MM.1S (cell line): ENCODE results near the gene TJP1.
"Not testable (repeated sequence)": the region's sequence is repeated elsewhere in the genome, so short reads cannot be mapped to it uniquely, and the experiment has no call there.

Experiments used
- DNase-seq: peaks from one replicate; pipeline ENCODE4 v3.0.0-alpha.2; 2015
- H2AFZ ChIP-seq: fragments of 300-600 bp; sonication (generic); 2 replicates; pipeline ENCODE4 v1.6.0; 2016; ENCODE audit warnings: antibody characterized with exemption, low read length
- H3F3A ChIP-seq: fragments of 300-600 bp; sonication (generic); 2 replicates; pipeline ENCODE4 v1.6.1; 2016; ENCODE audit warnings: mild to moderate bottlenecking, antibody characterized with exemption, low read length, moderate library complexity, mixed read lengths; ENCODE audit not compliant: insufficient read depth
- H3K27ac ChIP-seq: fragments of 300-600 bp; sonication (generic); 2 replicates; pipeline ENCODE4 v1.5.1; 2016; ENCODE audit warnings: mild to moderate bottlenecking, low read length
- H3K27me3 ChIP-seq: fragments of 300-600 bp; sonication (generic); replicated peaks from 2 replicates; pipeline ENCODE4 v1.6.0; 2016; ENCODE audit warnings: low read length; ENCODE audit not compliant: insufficient read depth
- H3K36me3 ChIP-seq: fragments of 300-600 bp; sonication (generic); replicated peaks from 2 replicates; pipeline ENCODE4 v1.6.1; 2016; ENCODE audit warnings: mild to moderate bottlenecking, low read length, mixed read lengths; ENCODE audit not compliant: insufficient read depth
- H3K4me1 ChIP-seq: fragments of 300-600 bp; sonication (generic); 2 replicates; pipeline ENCODE4 v1.6.1; 2016; ENCODE audit warnings: low read length, mixed read lengths
- H3K4me2 ChIP-seq: fragments of 300-600 bp; sonication (generic); 2 replicates; pipeline ENCODE4 v1.6.0; 2016; ENCODE audit warnings: low read depth, low read length
- H3K4me3 ChIP-seq: fragments of 300-600 bp; sonication (generic); 2 replicates; pipeline ENCODE4 v1.5.1; 2016; ENCODE audit warnings: low read length, mixed read lengths
- H3K79me2 ChIP-seq: fragments of 300-600 bp; sonication (generic); 2 replicates; pipeline ENCODE4 v1.6.1; 2016; ENCODE audit warnings: mixed run types, low read length, mixed read lengths
- H3K9ac ChIP-seq: fragments of 300-600 bp; sonication (generic); 2 replicates; pipeline ENCODE4 v1.6.1; 2016; ENCODE audit warnings: low read length, mixed read lengths
- H3K9me2 ChIP-seq: fragments of 300-600 bp; sonication (generic); replicated peaks from 2 replicates; pipeline ENCODE4 v1.6.1; 2016; ENCODE audit warnings: mild to moderate bottlenecking, low read length, mixed read lengths; ENCODE audit not compliant: insufficient read depth
- H3K9me3 ChIP-seq: fragments of 300-600 bp; sonication (generic); replicated peaks from 2 replicates; pipeline ENCODE4 v1.6.1; 2016; ENCODE audit warnings: mild to moderate bottlenecking, low read length, mixed read lengths; ENCODE audit not compliant: insufficient read depth
- H4K20me1 ChIP-seq: fragments of 300-600 bp; sonication (generic); 2 replicates; pipeline ENCODE4 v1.6.1; 2016; ENCODE audit warnings: mild to moderate bottlenecking, low read length, moderate library complexity, mixed read lengths; ENCODE audit not compliant: insufficient read depth
- CTCF ChIP-seq: fragments of 300-600 bp; sonication (generic); IDR thresholded peaks from 2 replicates; pipeline ENCODE4 v1.5.1; 2016; ENCODE audit warnings: antibody characterized with exemption, low read length, mixed read lengths
- EZH2 ChIP-seq: fragments of 300-600 bp; sonication (generic); optimal IDR thresholded peaks from 2 replicates; pipeline ENCODE3; 2017; ENCODE audit warnings: low read depth, mild to moderate bottlenecking, antibody characterized with exemption, low read length, mixed read lengths
- EZH2phosphoT487 ChIP-seq: fragments of 300-600 bp; sonication (generic); IDR thresholded peaks from 2 replicates; pipeline ENCODE4 v1.6.1; 2018; ENCODE audit warnings: antibody characterized with exemption, low read length

Gene TJP1

GRCh38 chr15:29664406-29664805, 157.9 kb downstream of the TJP1 start:
- Histone ChIP-seq H3K36me3 (no peaks in the 10 kb centered on the region), H3K4me2 (no peak overlapping the region), H3K4me3 (no peak overlapping the region), H4K20me1 (no peaks in the 10 kb centered on the region), H3K27me3 (no peaks in the 10 kb centered on the region), H3F3A (no peaks in the 10 kb centered on the region), H3K9ac (no peak overlapping the region), H3K9me2 (no peaks in the 10 kb centered on the region), H2AFZ (no peak overlapping the region), H3K27ac (no peak overlapping the region), H3K79me2 (no peaks in the 10 kb centered on the region), H3K9me3 (no peaks in the 10 kb centered on the region), H3K4me1 (no peaks in the 10 kb centered on the region)
- no peak for DNase-seq
- no peak for TF ChIP-seq EZH2phosphoT487
- no peak for TF ChIP-seq EZH2
- no peak for TF ChIP-seq CTCF

- DNase-seq, H2AFZ ChIP-seq, H3K36me3 ChIP-seq, H3K9me2 ChIP-seq, H3F3A ChIP-seq, H3K4me2 ChIP-seq, H3K27me3 ChIP-seq, H3K9me3 ChIP-seq, H3K4me3 ChIP-seq, H3K27ac ChIP-seq, H4K20me1 ChIP-seq, H3K4me1 ChIP-seq, H3K79me2 ChIP-seq, H3K9ac ChIP-seq: not testable (repeated sequence)
These were observed 164.8 kb downstream of the TJP1 start for GRCh38 chr15:29657476-29657817.

DNA sequence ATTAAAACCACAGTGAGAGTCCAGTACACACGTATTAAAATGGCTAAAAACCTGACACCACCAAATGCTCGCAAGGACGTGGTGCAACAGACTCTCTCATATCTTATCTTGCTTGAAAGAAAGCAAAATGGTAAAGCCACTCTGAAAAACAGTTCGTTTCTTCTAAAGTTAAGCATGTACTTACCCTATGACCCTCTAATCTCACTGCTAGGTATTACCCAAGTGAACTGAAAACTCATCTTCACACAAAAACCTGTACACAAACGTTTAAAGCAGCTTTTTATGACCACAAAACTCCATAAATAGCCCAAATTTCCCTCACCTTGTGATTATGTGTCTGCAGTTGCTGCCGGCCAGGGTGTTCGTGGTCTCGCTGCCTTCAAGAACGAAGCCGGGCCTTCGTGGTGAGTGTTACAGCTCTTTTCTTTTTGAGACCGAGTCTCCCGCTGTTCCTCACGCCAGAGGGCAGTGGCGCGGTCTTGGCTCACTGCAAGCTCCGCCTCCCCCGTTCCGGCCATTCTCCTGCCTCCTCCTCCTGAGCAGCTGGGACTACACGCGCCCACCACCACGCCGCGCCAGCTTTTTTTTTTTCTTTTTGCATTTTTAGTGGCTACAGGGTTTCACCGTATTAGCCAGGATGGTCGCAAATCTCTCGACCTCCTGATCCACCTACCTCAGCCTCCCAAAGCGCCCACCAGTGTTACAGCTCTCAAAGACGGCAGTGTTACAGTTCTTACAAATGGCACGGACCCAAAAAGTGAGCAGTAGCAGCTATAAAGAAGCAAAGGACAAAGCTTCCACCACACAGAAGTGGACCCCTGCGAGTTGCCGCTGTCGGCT, 165.4 kb downstream of the TJP1 start:
- H3K4me2 ChIP-seq, result no peak overlapping the region
- H3K4me1 ChIP-seq, result no peaks in the 10 kb centered on the region
- H3K9me3 ChIP-seq, result no peaks in the 10 kb centered on the region
- H3K36me3 ChIP-seq, result no peaks in the 10 kb centered on the region
- no peak overlapping the region for H2AFZ ChIP-seq
- no peak overlapping the region for H3K27ac ChIP-seq
- H3K9me2 ChIP-seq, result no peaks in the 10 kb centered on the region
- no peak for TF ChIP-seq EZH2
- TF ChIP-seq EZH2phosphoT487, result no peak
- no peak for TF ChIP-seq CTCF
- no peak overlapping the region for H3K9ac ChIP-seq
- no peaks in the 10 kb centered on the region for H3K27me3 ChIP-seq
- no peaks in the 10 kb centered on the region for H3F3A ChIP-seq
- H4K20me1 ChIP-seq, result no peaks in the 10 kb centered on the region
- no peak overlapping the region for H3K4me3 ChIP-seq
- H3K79me2 ChIP-seq, result no peaks in the 10 kb centered on the region
- no peak for DNase-seq

GRCh38 chr15:29652595-29652994, 169.7 kb downstream of the TJP1 start:
- DNase-seq, result no peak
- Histone ChIP-seq H4K20me1 (no peaks in the 10 kb centered on the region), H3K27ac (no peak overlapping the region), H3K9ac (no peak overlapping the region), H3K27me3 (no peaks in the 10 kb centered on the region), H3K36me3 (no peaks in the 10 kb centered on the region), H3K79me2 (no peaks in the 10 kb centered on the region), H3K4me1 (no peaks in the 10 kb centered on the region), H3K9me2 (no peaks in the 10 kb centered on the region), H3K9me3 (no peaks in the 10 kb centered on the region), H2AFZ (no peak overlapping the region), H3F3A (no peaks in the 10 kb centered on the region), H3K4me3 (no peak overlapping the region), H3K4me2 (no peak overlapping the region)
- TF ChIP-seq EZH2, result no peak
- no peak for TF ChIP-seq EZH2phosphoT487
- no peak for TF ChIP-seq CTCF
